RWPE2 (cell line): ENCODE data around the gene LDLRAD3.

Experiments used
- ATAC-seq: fragments of 200-7000 bp; cut with Tn5 transposase; 3 replicates; pipeline ENCODE4 v1.9.1; 2021; ENCODE audit warnings: low read depth
- DNase-seq: peaks from one replicate; pipeline ENCODE4 v3.0.0-alpha.2; 2020; ENCODE audit warnings: low spot score
- H3K27ac ChIP-seq: fragments of 450-650 bp; 2 replicates; pipeline ENCODE4 v1.5.1; 2017; ENCODE audit warnings: mild to moderate bottlenecking; ENCODE audit not compliant: poor library complexity, severe bottlenecking
- H3K27me3 ChIP-seq: fragments of 250-450 bp; sonication (Bioruptor Pico); 2 replicates; pipeline ENCODE4 v1.5.1; 2021; ENCODE audit warnings: mild to moderate bottlenecking, moderate library complexity; ENCODE audit not compliant: insufficient read depth, poor library complexity, severe bottlenecking
- H3K36me3 ChIP-seq: fragments of 250-450 bp; sonication (Bioruptor Pico); 2 replicates; pipeline ENCODE4 v1.5.1; 2020; ENCODE audit warnings: low read depth, mild to moderate bottlenecking, moderate library complexity
- H3K4me1 ChIP-seq: fragments of 250-450 bp; sonication (Bioruptor Pico); 2 replicates; pipeline ENCODE4 v1.5.1; 2021; ENCODE audit warnings: mild to moderate bottlenecking, moderate library complexity; ENCODE audit not compliant: insufficient read depth, poor library complexity, severe bottlenecking
- H3K4me3 ChIP-seq: fragments of 250-450 bp; sonication (Bioruptor Pico); 2 replicates; pipeline ENCODE4 v1.5.1; 2021; ENCODE audit warnings: mild to moderate bottlenecking, moderate library complexity; ENCODE audit not compliant: severe bottlenecking
- H3K9me3 ChIP-seq: fragments of 250-450 bp; sonication (Bioruptor Pico); 2 replicates; pipeline ENCODE4 v1.5.1; 2021; ENCODE audit warnings: mild to moderate bottlenecking, moderate library complexity; ENCODE audit not compliant: severe bottlenecking
- CTCF ChIP-seq: fragments of 450-650 bp; IDR thresholded peaks from one replicate; pipeline ENCODE4 v1.5.1; 2017; ENCODE audit warnings: mild to moderate bottlenecking, moderate library complexity; ENCODE audit not compliant: poor library complexity, severe bottlenecking

The LDLRAD3 gene

DNA sequence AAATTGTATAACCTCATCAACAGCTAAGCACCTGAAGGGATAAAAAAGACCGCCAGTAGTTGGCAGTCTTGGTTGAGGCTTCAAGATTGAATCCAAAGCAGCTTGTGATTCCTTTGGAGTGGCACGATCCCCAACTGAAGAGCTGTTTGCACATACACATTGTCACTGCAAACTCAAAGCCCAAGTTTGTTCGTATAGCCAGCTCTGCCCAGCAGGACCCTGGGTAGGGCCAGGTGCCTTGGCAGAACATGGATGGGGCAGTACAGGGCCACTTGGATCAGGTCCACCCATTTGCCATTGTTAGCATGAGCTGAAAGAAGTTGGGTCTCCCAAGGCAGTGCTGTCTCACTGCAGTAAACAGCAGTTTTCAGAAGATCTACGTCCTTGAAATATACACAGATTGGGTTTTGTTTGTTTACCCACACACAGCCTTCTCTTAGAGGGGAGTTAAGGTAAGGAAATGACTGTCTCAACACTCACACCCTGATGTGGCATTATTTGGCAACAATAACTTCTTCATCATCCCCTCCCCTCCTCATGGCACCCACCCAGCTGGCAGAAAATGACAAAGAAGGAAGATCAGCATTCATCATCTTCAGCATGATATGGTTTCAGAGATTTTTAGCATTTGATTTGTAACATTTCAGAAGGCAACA lies 212.4 kb downstream of the LDLRAD3 start:
- TF ChIP-seq CTCF: no peak
- Histone ChIP-seq H3K27me3 (no peaks in the 10 kb centered on the region), H3K27ac (peak overlapping the region; percentile 61), H3K4me3 (no peak overlapping the region), H3K36me3 (no peaks in the 10 kb centered on the region), H3K9me3 (no peaks in the 10 kb centered on the region), H3K4me1 (peaks cover 22% of the 10 kb centered on the region)
- ATAC-seq (peak; percentile 72), DNase-seq (no peak)

- peak; percentile 30; the same call in 1 of the 3 replicates for ATAC-seq
- Histone ChIP-seq H3K27ac (peak overlapping the region; percentile 61), H3K9me3 (no peaks in the 10 kb centered on the region), H3K4me1 (peaks cover 22% of the 10 kb centered on the region), H3K36me3 (no peaks in the 10 kb centered on the region), H3K27me3 (no peaks in the 10 kb centered on the region), H3K4me3 (no peak overlapping the region)
- no peak for DNase-seq
- TF ChIP-seq CTCF: no peak
Observed at GRCh38 chr11:36156817-36157519, 213.1 kb downstream of the LDLRAD3 start.

GRCh38 chr11:36160091-36160490 lies 216.2 kb downstream of the LDLRAD3 start:
- Histone ChIP-seq H3K4me1 (peaks cover 22% of the 10 kb centered on the region), H3K27ac (no peak overlapping the region), H3K27me3 (no peaks in the 10 kb centered on the region), H3K36me3 (no peaks in the 10 kb centered on the region), H3K9me3 (no peaks in the 10 kb centered on the region), H3K4me3 (no peak overlapping the region)
- ATAC-seq: no peak
- no peak for DNase-seq
- TF ChIP-seq CTCF: no peak

DNA sequence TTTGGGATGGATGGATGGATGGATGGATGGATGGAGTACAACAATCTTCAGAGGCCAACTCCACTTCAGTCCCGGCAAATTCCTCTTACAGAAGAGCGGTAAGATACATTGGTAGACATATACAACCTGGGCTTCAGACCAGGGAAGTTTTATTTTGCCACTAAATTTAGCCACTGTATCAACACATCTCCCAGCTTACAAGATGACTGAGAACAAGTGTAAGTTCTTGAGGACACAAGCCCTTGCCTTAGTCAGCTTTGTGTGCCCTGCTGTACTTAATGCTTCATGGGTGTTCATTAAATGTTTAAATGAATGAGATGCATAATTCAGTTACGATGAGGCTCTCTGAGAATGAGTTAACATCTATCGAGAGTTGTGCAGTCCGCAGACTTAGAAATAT lies 217.7 kb downstream of the LDLRAD3 start:
- no peaks in the 10 kb centered on the region for H3K9me3 ChIP-seq
- H3K27ac ChIP-seq: no peak overlapping the region
- no peaks in the 10 kb centered on the region for H3K27me3 ChIP-seq
- TF ChIP-seq CTCF: no peak
- H3K4me1 ChIP-seq: peaks cover 9% of the 10 kb centered on the region
- no peak for ATAC-seq
- H3K4me3 ChIP-seq: no peak overlapping the region
- H3K36me3 ChIP-seq: no peaks in the 10 kb centered on the region
- no peak for DNase-seq
